ENCODE measurements around the gene CLCN7.

DNA sequence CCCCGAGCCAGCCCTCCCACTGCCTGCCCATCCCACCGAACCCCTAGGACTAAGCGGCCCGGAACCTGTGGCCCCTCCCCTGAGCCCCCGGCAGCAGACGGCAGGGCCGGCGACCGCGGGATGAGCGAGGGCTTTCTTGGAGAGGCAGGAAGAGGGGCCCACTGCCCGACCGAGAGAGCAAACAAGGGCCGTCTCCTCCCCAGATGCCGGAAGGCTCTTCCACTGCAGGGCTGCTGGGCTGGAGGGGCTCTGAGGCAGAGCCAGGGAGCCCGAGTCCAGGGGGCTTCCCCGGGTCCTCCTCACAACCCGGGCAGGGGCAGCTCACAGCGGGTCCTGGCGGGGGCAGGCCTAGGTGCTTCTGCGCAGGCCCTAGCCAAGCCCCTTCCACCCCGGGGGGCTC, 41.1 kb downstream of the CLCN7 start:
- TF ChIP-seq, protein P1, sequence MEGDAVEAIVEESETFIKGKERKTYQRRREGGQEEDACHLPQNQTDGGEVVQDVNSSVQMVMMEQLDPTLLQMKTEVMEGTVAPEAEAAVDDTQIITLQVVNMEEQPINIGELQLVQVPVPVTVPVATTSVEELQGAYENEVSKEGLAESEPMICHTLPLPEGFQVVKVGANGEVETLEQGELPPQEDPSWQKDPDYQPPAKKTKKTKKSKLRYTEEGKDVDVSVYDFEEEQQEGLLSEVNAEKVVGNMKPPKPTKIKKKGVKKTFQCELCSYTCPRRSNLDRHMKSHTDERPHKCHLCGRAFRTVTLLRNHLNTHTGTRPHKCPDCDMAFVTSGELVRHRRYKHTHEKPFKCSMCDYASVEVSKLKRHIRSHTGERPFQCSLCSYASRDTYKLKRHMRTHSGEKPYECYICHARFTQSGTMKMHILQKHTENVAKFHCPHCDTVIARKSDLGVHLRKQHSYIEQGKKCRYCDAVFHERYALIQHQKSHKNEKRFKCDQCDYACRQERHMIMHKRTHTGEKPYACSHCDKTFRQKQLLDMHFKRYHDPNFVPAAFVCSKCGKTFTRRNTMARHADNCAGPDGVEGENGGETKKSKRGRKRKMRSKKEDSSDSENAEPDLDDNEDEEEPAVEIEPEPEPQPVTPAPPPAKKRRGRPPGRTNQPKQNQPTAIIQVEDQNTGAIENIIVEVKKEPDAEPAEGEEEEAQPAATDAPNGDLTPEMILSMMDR (conservative IDR thresholded peaks at IDR 0.05; ENCODE audit: low read length): no peak
- no peak for TF ChIP-seq EZH2phosphoT487 (IDR thresholded peaks at IDR 0.05; ENCODE audit: borderline replicate concordance, low read depth, low read length)
